GM13977 (cell line): ENCODE results near the gene MEFV.

Experiments
- DNase-seq: peaks from one replicate; pipeline ENCODE4 v3.0.0; 2012; ENCODE audit warnings: low spot score
- in situ Hi-C: fragments of 300-500 bp; cut with MboI; formaldehyde crosslinking; loops from one replicate; pipeline ENCODE4 v1.12.0; 2022; ENCODE audit warnings: low sequenced_read_pairs, low pct_unique_long_range_greater_than_20kb, mixed read lengths, inconsistent platforms; ENCODE audit not compliant: unreplicated experiment
- TF ChIP-seq, protein P1 (sequence below): IDR thresholded peaks from 2 replicates; pipeline ENCODE4 v1.5.1; 2012; ENCODE audit warnings: mild to moderate bottlenecking, control low read depth; ENCODE audit not compliant: insufficient read depth; ENCODE audit errors: extremely low read depth, missing control alignments

MEFV gene

DNA sequence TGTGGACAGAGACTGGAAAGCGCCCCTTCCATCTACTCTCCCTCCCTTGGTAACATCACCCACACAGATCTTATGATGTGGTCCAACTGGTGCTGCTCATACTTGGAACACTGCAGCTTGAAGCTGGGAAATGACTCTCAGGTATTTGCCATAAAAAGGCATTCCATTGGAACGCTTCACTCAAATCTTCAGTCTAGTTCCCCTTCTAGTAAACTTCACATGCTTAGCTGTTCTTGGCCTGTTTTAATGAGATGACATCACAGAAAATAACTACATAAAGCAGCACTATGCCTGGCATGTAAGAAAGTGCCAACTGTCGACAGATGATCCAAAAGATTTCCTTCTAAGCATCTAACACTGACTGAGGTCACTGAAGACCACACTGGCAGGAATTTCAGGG, 36.2 kb upstream of the MEFV start:
- no peak for DNase-seq
- in situ Hi-C loops: no loop called here
- TF ChIP-seq, protein P1, sequence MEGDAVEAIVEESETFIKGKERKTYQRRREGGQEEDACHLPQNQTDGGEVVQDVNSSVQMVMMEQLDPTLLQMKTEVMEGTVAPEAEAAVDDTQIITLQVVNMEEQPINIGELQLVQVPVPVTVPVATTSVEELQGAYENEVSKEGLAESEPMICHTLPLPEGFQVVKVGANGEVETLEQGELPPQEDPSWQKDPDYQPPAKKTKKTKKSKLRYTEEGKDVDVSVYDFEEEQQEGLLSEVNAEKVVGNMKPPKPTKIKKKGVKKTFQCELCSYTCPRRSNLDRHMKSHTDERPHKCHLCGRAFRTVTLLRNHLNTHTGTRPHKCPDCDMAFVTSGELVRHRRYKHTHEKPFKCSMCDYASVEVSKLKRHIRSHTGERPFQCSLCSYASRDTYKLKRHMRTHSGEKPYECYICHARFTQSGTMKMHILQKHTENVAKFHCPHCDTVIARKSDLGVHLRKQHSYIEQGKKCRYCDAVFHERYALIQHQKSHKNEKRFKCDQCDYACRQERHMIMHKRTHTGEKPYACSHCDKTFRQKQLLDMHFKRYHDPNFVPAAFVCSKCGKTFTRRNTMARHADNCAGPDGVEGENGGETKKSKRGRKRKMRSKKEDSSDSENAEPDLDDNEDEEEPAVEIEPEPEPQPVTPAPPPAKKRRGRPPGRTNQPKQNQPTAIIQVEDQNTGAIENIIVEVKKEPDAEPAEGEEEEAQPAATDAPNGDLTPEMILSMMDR: no peak

DNA sequence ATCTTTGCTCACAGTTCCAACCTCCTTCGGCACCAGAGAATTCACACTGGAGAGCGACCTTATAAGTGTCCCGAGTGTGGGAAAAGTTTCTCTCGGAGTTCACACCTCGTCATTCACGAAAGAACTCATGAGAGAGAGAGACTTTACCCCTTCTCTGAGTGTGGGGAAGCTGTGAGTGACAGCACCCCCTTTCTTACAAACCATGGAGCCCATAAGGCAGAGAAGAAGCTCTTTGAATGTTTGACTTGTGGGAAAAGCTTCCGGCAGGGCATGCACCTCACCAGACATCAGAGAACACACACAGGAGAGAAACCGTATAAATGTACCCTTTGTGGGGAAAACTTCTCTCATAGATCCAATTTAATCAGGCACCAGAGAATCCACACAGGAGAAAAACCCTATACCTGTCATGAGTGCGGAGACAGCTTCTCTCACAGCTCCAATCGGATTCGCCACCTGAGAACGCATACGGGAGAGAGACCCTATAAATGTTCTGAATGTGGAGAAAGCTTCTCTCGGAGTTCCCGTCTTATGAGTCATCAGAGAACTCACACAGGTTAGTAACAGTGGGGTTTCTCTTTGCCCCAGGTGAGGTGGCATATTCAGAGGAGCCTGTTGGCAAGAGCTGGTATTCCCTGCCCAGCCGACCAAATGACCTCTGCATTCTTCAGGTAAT, 33.7 kb upstream of the MEFV start:
- DNase-seq: no peak
- TF ChIP-seq, protein P1: no peak
- in situ Hi-C loops: no loop called here

DNA sequence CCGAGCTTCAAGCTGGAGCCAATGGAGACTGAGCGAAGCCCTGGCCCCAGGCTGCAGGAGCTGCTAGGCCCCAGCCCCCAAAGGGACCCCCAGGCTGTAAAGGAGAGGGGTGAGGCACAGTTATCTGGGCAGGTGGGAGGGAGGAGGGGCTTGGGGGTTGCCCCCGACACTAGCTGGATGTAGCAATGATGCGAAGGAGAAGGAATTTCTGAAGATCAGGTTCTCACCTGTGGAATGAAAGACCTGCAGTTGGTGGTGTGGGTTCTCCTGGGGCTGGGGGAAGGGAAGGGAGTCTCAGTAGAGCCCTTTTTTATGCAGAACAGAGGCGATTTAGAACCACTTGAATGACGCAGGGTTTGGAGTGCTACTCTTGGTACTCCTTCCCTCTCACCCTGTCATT, 28.7 kb upstream of the MEFV start:
- TF ChIP-seq, protein P1: no peak
- DNase-seq: no peak
- in situ Hi-C loops: no loop called here

DNA sequence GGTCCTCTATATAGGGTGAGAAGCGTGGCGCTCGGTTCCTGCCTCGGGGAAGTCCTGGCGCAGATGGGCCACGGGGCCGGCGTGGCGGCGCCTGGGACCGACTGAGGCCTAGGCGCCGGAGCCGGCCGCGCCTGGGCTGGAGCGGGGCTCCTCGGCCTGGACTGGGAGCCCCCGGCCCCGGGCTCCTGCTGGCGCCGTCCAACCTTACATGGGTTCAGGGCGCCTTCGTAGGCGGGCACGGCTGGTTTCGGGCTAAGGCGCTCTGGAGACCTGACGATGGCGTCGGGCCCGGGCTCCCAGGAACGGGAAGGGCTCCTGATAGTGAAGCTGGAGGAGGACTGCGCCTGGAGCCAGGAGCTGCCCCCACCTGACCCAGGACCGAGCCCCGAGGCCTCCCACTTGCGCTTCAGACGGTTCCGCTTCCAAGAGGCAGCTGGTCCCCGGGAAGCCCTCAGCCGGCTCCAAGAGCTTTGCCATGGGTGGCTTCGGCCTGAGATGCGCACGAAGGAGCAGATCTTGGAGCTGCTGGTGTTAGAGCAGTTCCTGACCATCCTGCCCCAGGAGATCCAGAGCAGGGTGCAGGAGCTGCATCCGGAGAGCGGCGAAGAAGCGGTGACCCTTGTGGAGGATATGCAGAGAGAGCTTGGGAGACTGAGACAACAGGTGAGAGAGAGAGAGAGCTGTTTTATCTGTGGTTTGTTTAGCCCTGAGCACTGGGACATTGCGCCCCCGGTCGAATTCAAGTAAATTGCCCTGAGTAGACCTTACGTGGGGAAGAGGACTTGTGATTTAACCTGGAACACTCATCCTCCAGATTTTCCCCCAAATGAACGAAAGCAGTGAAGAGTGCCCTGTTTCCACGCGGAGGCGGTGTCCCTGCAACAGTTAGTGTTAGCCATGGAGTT, 27.4 kb upstream of the MEFV start:
- TF ChIP-seq, protein P1: no peak
- in situ Hi-C loops: no loop called here
- DNase-seq: no peak

DNA sequence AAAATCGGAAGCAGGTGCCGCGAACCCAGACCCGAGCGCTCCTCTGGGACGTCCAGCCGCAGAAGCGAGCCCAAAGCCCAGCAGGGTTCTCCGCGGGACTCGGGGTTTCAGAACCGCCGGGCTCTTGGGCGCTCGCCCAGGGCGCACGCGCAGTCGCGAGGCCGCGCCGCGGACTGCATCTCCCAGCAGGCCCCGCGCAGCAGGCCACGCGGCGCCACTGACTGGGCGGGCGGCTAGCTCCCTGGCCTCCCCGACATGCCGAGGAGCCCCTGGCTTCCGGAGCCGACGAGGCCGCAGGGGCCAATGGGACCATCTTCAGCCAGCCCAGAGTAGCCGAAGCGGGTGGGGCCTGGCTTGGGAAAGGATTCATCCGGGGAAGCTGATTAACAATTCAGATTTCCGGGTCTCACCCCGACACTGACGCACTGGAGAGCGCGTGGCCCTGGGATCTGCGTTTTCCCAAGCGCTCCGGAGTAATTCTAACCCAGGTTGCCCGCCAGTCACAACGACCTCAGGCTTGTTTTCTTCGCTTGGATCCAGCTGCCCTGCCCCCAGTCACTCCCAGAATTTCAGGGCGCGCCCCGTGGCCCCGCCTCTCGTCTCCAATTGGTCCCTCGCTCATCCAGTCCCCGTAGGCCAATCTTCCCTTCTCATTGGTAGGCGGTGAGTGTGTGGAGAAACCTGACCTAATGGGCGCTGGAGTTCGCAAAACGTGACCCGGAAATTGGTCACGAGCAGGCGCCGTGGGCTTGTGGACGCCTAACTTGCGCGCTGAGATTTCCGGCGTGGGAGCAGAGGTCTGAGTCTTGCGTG, 26.5 kb upstream of the MEFV start, which contains the start of gene ZNF263:
Gene ZNF263 (plus strand): TSS at position 762 of the 813 bp plus-strand sequence. CDS start 328 bp downstream, outside the sequence.
- in situ Hi-C loops: no loop called here
- TF ChIP-seq, protein P1: no peak
- peak; percentile 98 for DNase-seq

DNA sequence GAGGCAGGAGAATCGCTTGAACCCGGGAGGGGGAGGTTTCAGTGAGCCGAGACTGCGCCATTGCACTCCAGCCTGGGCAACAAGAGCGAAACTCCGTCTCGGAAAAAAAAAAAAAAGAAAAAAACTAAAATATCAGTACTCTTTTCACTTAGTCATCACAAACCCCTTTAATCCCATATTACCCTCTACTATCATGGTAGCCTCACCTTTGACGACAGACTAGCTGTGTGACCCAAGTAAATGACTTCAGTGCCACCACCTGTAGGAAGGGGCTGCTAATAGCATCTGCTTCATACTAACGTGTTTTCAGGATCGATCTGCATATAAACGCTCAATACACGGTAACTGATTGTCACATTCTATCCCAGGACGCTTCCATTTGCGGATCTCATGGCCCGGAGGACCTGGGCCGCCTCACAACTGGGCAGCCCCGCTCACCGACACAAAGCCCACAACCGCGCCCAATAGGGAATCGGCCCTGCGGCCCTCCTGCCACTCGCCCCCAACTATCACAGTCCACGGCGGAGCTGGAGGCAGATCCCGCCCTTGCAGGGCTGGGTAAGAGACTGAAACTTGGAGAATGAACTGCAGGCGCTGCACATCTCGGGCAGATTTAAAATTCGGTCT, 25.8 kb upstream of the MEFV start:
- in situ Hi-C loops: no loop called here
- no peak for DNase-seq
- TF ChIP-seq, protein P1: no peak
